Uterus (tissue), 4 donors: ENCODE results near the gene RNF10. TPM values are rescaled to one million over a fixed set of nuclear protein-coding genes. Genes with fewer than 3 reads are reported as not detected.
"Not testable (repeated sequence)": the region's sequence is repeated elsewhere in the genome, so short reads cannot be mapped to it uniquely, and the experiment has no call there.

Experiments used
- DNase-seq, 2 donors: peaks; one replicate each; pipeline ENCODE4 v3.0.0-alpha.2; 2019 to 2020
- H3K27ac ChIP-seq, 2 donors: fragments of 200-600 bp; sonication (generic); 1 replicate in 1 of 2; 2 replicates in 1 of 2; pipeline ENCODE4 v1.5.1; 2016 to 2018
- H3K27me3 ChIP-seq, 2 donors: fragments of 200-600 bp; sonication (generic); one replicate each; pipeline ENCODE4 v1.5.1; 2018 to 2019; ENCODE audit warnings: control low read depth in 1 of 2
- H3K36me3 ChIP-seq, 2 donors: fragments of 200-600 bp; sonication (generic); one replicate each; pipeline ENCODE4 v1.5.1; 2019; ENCODE audit warnings: control low read depth in 1 of 2
- H3K4me1 ChIP-seq, 2 donors: fragments of 200-600 bp; sonication (generic); one replicate each; pipeline ENCODE4 v1.5.1; 2018 to 2019; ENCODE audit warnings: control low read depth in 1 of 2
- H3K4me3 ChIP-seq, 2 donors: fragments of 200-600 bp; sonication (generic); 1 replicate in 1 of 2; 2 replicates in 1 of 2; pipeline ENCODE4 v1.5.1; 2018 to 2019; ENCODE audit warnings: mild to moderate bottlenecking in 1 of 2
- H3K9me3 ChIP-seq, 2 donors: fragments of 200-600 bp; sonication (generic); one replicate each; pipeline ENCODE4 v1.5.1; 2019; ENCODE audit warnings: control low read depth in 1 of 2
- POLR2A ChIP-seq, 2 donors: fragments of 450-650 bp; IDR thresholded peaks; one replicate each; pipeline ENCODE4 v1.6.1; 2016; ENCODE audit warnings: antibody characterized with exemption in 2 of 2, mild to moderate bottlenecking in 1 of 2, moderate library complexity in 1 of 2
- intact Hi-C: fragments of 100-400 bp; cut with DNase I; formaldehyde crosslinking; loops from one replicate; pipeline ENCODE4 v1.15.1; 2023; ENCODE audit warnings: low total_unique reads
- small RNA-seq: library from RNA; depleted of rRNA; stranded (forward); fragments of <200 nt; gene quantifications from one replicate; pipeline ENCODE3, GENCODE V24; 2016
- total RNA-seq, 4 donors: library from RNA; depleted of rRNA in 3 of 4; stranded (reverse); fragments of >200 nt in 3 of 4; gene quantifications; one replicate each; pipeline versions ENCODE4 v1.1.0 to v1.2.4, GENCODE V29; 2014 to 2023
- TF ChIP-seq, protein P1 (sequence below), 4 experiments: fragments of 200-600 bp in 2 of 4; fragments of 450-650 bp in 2 of 4; sonication (generic) in 2 of 4; IDR thresholded peaks; one replicate each; pipeline ENCODE4 v1.5.1; 2016 to 2019; ENCODE audit warnings: antibody characterized with exemption in 4 of 4, mild to moderate bottlenecking in 2 of 4, moderate library complexity in 1 of 4
- donor health status: DM: yes; HTN: yes; CAD: no.

The RNF10 gene
- total RNA-seq, 4 donors from 2014 or later: 53.8 to 169 (median 103) TPM

DNA sequence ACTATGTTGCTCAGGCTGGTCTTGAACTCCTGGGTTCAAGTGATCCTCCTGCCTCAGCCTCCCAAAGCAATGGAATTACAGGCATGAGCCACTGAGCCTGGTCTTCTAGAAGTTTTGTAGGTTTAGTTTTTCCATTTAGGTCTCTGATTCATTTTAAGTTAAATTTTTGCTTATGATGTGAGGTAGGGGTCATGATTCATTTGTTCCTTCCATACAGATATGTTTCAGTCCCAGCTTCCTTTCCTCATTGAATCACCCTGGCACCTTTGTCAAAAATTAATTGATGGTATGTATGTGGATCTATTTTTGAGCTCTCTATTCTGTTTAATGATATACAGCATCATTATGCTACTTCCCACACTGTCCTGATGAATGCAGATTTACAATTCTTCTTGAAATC lies 80.7 kb downstream of the RNF10 start:
- intact Hi-C loops: no loop called here
- no peak overlapping the region for H3K4me3 ChIP-seq
- no peaks in the 10 kb centered on the region for H3K36me3 ChIP-seq
- DNase-seq: no peak
- H3K4me1 ChIP-seq: no peaks in the 10 kb centered on the region
- H3K27me3 ChIP-seq: no peaks in the 10 kb centered on the region
- TF ChIP-seq POLR2A (IDR thresholded peaks at IDR 0.05): no peak
- TF ChIP-seq, protein P1, sequence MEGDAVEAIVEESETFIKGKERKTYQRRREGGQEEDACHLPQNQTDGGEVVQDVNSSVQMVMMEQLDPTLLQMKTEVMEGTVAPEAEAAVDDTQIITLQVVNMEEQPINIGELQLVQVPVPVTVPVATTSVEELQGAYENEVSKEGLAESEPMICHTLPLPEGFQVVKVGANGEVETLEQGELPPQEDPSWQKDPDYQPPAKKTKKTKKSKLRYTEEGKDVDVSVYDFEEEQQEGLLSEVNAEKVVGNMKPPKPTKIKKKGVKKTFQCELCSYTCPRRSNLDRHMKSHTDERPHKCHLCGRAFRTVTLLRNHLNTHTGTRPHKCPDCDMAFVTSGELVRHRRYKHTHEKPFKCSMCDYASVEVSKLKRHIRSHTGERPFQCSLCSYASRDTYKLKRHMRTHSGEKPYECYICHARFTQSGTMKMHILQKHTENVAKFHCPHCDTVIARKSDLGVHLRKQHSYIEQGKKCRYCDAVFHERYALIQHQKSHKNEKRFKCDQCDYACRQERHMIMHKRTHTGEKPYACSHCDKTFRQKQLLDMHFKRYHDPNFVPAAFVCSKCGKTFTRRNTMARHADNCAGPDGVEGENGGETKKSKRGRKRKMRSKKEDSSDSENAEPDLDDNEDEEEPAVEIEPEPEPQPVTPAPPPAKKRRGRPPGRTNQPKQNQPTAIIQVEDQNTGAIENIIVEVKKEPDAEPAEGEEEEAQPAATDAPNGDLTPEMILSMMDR (IDR thresholded peaks at IDR 0.05): no peak
- no peaks in the 10 kb centered on the region for H3K9me3 ChIP-seq
- H3K27ac ChIP-seq: no peak overlapping the region

DNA sequence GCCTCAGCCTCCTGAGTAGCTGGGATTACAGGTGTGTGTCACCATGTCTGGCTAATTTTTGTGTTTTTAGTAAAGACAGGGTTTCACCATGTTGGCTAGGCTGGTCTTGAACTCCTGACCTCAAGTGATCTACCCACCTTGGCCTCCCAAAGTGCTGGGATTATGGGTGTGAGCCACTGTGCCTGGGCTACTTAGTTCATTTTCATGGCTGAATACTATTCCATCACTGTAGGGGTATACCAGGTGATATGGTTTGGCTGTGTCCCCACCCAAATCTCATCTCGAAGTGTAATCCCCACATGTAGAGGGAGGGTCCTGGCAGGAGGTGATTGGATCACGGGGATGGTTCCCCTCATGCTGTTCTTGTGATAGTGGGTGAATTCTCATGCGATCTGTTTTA lies 83.0 kb downstream of the RNF10 start:
- H3K4me3 ChIP-seq, H3K9me3 ChIP-seq, DNase-seq, intact Hi-C loops, H3K27me3 ChIP-seq, H3K4me1 ChIP-seq, H3K27ac ChIP-seq, H3K36me3 ChIP-seq: not testable (repeated sequence)

DNA sequence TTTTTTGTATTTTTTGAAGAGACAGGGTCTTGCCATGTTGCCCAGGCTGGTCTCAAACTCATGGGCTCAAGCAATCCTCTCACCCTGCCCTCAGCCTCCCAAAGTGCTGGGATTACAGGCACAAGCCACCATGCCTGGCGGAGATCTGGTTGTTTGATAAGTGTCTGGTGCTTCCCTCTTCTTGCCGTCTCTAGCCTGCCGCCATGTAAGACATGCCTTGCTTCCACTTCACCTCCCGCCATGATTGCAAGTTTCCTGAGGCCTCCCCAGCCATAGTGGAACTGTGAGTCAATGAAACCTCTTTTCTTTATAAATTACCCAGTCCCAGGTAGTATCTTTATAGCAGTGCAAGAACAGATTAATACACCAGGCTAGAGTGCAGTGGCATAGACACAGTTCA lies 83.6 kb downstream of the RNF10 start:
- H3K36me3 ChIP-seq, H3K27me3 ChIP-seq, intact Hi-C loops, H3K27ac ChIP-seq, DNase-seq, H3K4me1 ChIP-seq, H3K9me3 ChIP-seq, H3K4me3 ChIP-seq: not testable (repeated sequence)

DNA sequence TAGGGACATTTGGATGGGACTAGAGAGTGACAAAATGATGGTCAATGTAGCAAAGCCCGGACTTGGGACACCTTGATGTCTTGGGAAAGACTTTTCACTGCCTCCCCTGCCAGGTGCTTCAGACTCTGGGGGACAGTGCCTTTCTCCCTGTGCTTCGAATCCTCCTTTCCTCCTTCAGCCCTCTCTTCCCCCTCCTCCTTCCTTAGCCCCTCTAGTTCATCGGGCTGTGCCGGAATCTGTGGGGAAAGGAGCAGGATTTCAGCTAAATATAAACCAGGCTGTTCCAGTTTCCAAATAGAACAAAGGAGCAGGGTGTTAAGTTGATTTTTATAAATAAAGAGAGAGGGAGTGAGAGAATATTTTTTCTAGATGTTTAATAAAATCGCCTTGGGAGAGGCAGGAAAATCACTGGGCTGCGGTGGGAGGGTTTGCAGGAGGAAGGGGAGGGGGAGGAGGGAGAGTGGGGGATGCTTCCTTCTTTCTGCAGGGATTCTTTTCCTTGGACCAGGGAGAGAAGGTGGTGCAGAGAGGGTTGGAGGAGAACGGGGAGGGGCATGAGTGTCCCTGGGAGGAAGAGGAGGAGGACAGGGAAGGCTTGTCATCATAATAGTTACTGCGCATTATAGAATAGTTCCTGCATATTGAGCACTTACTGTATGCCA lies 84.9 kb downstream of the RNF10 start:
- no peaks in the 10 kb centered on the region for H3K4me1 ChIP-seq
- no peak overlapping the region for H3K27ac ChIP-seq
- no peaks in the 10 kb centered on the region for H3K36me3 ChIP-seq
- no peaks in the 10 kb centered on the region for H3K27me3 ChIP-seq
- intact Hi-C loops: no loop called here
- H3K4me3 ChIP-seq: no peak overlapping the region
- no peaks in the 10 kb centered on the region for H3K9me3 ChIP-seq
- no peak for DNase-seq
- no peak for TF ChIP-seq POLR2A (IDR thresholded peaks at IDR 0.05)
- TF ChIP-seq, protein P1 (IDR thresholded peaks at IDR 0.05): no peak

DNA sequence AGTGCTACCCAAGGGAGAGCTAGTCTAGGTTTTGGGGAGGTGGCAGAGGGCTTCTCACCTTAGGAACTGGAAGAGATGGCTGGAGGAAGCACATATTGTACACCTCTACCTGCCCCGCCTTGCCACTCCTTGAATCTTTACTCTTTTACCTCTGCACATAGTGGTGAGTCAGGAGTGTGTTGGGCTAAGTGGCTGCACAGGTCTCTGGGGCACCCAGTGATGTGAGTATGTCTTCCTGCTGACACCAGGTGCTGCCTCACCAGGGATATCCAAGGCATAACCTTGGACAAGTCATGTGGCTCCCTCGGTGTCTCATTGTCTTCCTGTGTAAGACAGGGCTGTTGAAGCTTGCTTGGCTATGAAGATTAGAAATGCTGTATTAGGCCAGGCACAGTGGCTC lies 86.5 kb downstream of the RNF10 start:
- Histone ChIP-seq H3K27ac (no peak overlapping the region), H3K9me3 (no peaks in the 10 kb centered on the region), H3K4me1 (no peaks in the 10 kb centered on the region), H3K36me3 (no peaks in the 10 kb centered on the region), H3K27me3 (no peaks in the 10 kb centered on the region), H3K4me3 (no peak overlapping the region)
- DNase-seq: no peak
- intact Hi-C loops: no loop called here
- TF ChIP-seq POLR2A (IDR thresholded peaks at IDR 0.05): no peak

DNA sequence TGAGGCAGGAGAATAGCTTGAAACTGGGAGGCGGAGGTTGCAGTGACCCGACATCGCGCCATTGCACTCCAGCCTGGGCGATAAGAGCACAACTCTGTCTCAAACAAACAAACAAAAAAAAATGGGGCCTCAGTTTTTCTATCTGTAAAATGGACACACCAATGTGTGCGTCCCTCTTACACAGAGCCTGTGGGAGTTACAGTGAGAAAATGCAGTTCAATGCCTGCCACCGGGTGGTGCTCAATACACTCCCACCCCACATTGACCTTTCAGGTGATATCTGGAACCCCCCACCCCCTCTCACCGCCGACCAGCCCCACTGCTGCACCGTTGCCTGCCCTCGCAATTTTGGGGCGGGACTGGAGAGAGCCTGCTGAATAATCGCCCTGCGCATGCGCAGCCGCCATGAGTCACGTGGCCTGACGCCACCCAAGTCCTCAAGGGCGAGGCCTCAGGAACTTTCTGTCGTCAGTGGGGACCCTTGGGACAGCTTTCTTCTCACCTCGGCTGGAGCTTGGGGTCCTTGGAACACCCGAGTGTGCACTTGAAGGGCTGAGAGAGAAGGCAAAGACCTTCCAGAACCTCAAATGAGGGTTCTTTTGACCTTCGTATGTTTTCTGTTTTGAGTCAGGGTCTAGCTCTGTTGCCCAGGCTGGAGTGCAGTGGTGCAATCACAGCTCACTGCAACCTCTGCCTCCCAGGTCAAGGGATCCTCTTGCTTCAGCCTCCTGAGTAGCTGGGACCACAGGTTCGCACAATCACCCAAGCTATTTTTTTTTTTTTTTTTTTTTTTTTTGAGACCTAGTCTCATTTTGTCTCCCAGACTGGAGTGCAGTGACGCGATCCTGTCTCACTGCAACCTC lies 91.6 kb downstream of the RNF10 start:
- no peaks in the 10 kb centered on the region for H3K36me3 ChIP-seq
- intact Hi-C loops: no loop called here
- no peaks in the 10 kb centered on the region for H3K27me3 ChIP-seq
- no peaks in the 10 kb centered on the region for H3K9me3 ChIP-seq
- TF ChIP-seq, protein P1 (IDR thresholded peaks at IDR 0.05): no peak
- no peak for TF ChIP-seq POLR2A (IDR thresholded peaks at IDR 0.05)
- no peak overlapping the region for H3K27ac ChIP-seq
- no peak for DNase-seq
- H3K4me3 ChIP-seq: no peak overlapping the region
- no peaks in the 10 kb centered on the region for H3K4me1 ChIP-seq

Small RNAs within 50 kb of the gene (small RNA-seq; reads per million reads assigned to genes)
- not detected for gene RF00019

Other genes with a start within 250 kb of the RNF10 start
- over 10,000 TPM in 1 of 4 donors, under 1 TPM in 3; under 0.01 to 24,687 (median under 0.01) TPM for gene RNU4-2, start 242.5 kb upstream of the RNF10 start, total RNA-seq
- gene RNU4-1, start 241.1 kb upstream of the RNF10 start, total RNA-seq: 1,000 to 10,000 TPM in 1 of 4 donors, under 1 TPM in 3; under 0.01 to 2,308 (median under 0.01) TPM
- 1 to 10 TPM in 3 of 4 donors, not detected in 1; 1.2 to 4.1 (median 1.5) TPM for gene SIRT4, start 232.0 kb upstream of the RNF10 start, total RNA-seq
- gene PLA2G1B, start 206.6 kb upstream of the RNF10 start, total RNA-seq: not detected
- 10 to 100 TPM in 1 of 4 donors, 1 to 10 TPM in 1, under 1 TPM in 1, not detected in 1; 0.29 to 12.0 (median 2.9) TPM for gene MSI1, start 165.2 kb upstream of the RNF10 start, total RNA-seq
- 100 to 1,000 TPM; 196 to 524 (median 201) TPM for gene COX6A1, start 96.2 kb upstream of the RNF10 start, total RNA-seq
- gene TRIAP1, start 88.0 kb upstream of the RNF10 start, total RNA-seq: 10 to 100 TPM in 2 of 4 donors, 1 to 10 TPM in 2; 1.2 to 16.8 (median 8.0) TPM
- 10 to 100 TPM; 11.8 to 31.9 (median 18.3) TPM for gene GATC, start 87.9 kb upstream of the RNF10 start, total RNA-seq
- gene SRSF9, start 64.6 kb upstream of the RNF10 start, total RNA-seq: 100 to 1,000 TPM in 2 of 4 donors, 10 to 100 TPM in 2; 10.5 to 150 (median 91.1) TPM
- gene DYNLL1, start 38.2 kb upstream of the RNF10 start, total RNA-seq: 100 to 1,000 TPM; 239 to 457 (median 291) TPM
- 100 to 1,000 TPM in 1 of 4 donors, 10 to 100 TPM in 3; 18.5 to 117 (median 25.9) TPM for gene COQ5, start 5.2 kb upstream of the RNF10 start, total RNA-seq
- gene POP5, start 47.0 kb downstream of the RNF10 start, total RNA-seq: 10 to 100 TPM in 2 of 4 donors, 1 to 10 TPM in 1, under 1 TPM in 1; 0.59 to 32.2 (median 18.0) TPM
- gene CABP1, start 106.3 kb downstream of the RNF10 start, total RNA-seq: 1 to 10 TPM in 2 of 4 donors, under 1 TPM in 1, not detected in 1; 0.51 to 6.4 (median 2.1) TPM
- 100 to 1,000 TPM in 1 of 4 donors, 10 to 100 TPM in 3; 15.6 to 108 (median 53.5) TPM for gene MLEC, start 152.8 kb downstream of the RNF10 start, total RNA-seq
- gene UNC119B, start 176.1 kb downstream of the RNF10 start, total RNA-seq: 10 to 100 TPM; 13.8 to 44.8 (median 32.1) TPM
- 10 to 100 TPM in 3 of 4 donors, 1 to 10 TPM in 1; 1.2 to 46.1 (median 13.9) TPM for gene ACADS, start 191.5 kb downstream of the RNF10 start, total RNA-seq